ENCODE data around the gene CASP14. TPM values are rescaled to one million over a fixed set of nuclear protein-coding genes. Genes with fewer than 3 reads are reported as not detected.

Gene CASP14
- total and polyA plus RNA-seq, 9 of the 15 experiments (the other 6 are each of a cell fraction or from before 2014, with no cell fraction given): not detected

DNA sequence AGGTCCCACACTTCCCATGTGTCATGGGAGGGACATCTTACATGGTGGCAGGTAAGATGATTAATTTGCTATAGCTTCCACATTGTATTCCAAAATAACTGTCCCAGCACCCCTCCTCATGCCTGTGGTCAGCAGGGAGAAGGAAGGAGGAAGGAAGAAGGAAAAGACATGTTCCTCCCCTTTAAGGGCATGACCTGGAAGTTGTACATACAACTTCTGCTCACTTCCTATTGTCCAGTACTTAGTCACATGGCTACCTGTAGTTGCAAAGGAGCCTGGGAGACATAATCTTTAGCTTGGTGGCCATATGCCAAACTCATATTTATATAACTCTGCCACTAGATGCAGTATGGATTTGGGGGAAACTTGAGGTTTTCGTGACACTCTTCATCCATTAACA is 17.6 kb upstream of the CASP14 start:
- no peaks in the 10 kb centered on the region for H3K79me2 ChIP-seq (ENCODE audit: control insufficient read depth, insufficient read depth, low read length)
- TF ChIP-seq NR2C2 (CRISPR knock-in tag; IDR thresholded peaks at IDR 0.05): no peak
- peak; percentile 41; the same call in 1 of the 2 replicates for TF ChIP-seq NR2C2 (tag; IDR thresholded peaks at IDR 0.05)
- TF ChIP-seq, protein P1, sequence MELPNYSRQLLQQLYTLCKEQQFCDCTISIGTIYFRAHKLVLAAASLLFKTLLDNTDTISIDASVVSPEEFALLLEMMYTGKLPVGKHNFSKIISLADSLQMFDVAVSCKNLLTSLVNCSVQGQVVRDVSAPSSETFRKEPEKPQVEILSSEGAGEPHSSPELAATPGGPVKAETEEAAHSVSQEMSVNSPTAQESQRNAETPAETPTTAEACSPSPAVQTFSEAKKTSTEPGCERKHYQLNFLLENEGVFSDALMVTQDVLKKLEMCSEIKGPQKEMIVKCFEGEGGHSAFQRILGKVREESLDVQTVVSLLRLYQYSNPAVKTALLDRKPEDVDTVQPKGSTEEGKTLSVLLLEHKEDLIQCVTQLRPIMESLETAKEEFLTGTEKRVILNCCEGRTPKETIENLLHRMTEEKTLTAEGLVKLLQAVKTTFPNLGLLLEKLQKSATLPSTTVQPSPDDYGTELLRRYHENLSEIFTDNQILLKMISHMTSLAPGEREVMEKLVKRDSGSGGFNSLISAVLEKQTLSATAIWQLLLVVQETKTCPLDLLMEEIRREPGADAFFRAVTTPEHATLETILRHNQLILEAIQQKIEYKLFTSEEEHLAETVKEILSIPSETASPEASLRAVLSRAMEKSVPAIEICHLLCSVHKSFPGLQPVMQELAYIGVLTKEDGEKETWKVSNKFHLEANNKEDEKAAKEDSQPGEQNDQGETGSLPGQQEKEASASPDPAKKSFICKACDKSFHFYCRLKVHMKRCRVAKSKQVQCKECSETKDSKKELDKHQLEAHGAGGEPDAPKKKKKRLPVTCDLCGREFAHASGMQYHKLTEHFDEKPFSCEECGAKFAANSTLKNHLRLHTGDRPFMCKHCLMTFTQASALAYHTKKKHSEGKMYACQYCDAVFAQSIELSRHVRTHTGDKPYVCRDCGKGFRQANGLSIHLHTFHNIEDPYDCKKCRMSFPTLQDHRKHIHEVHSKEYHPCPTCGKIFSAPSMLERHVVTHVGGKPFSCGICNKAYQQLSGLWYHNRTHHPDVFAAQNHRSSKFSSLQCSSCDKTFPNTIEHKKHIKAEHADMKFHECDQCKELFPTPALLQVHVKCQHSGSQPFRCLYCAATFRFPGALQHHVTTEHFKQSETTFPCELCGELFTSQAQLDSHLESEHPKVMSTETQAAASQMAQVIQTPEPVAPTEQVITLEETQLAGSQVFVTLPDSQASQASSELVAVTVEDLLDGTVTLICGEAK (IDR thresholded peaks at IDR 0.05): peak; percentile 29; the same call in 1 of the 2 replicates
- TF ChIP-seq, protein P1 (CRISPR knock-in tag; IDR thresholded peaks at IDR 0.05): no peak
- TF ChIP-seq NR2C1 (IDR thresholded peaks at IDR 0.05): peak; percentile 77
- peak; percentile 69 for TF ChIP-seq NR2C1 (tag; IDR thresholded peaks at IDR 0.05)
- TF ChIP-seq ZNF184 (CRISPR knock-in tag; IDR thresholded peaks at IDR 0.05): no peak
- in situ Hi-C loops (cut with MboI): no loop called here
- H4K20me1 ChIP-seq (replicated peaks; ENCODE audit: control insufficient read depth, insufficient read depth, low read length): no peaks in the 10 kb centered on the region; the same call in 1 of the 2 replicates
- H3K27me3 ChIP-seq (ENCODE audit: control insufficient read depth in 2 of 2, insufficient read depth in 2 of 2, low read length in 2 of 2): peaks cover 0 to 7% of the 10 kb centered on the region in 2 experiments; a peak in 2 of 5 replicates
- H3K4me3 ChIP-seq: no peak overlapping the region
- POLR2A ChIA-PET: no interaction called here
- no TSS peak for BruUV-seq (replicated peaks)
- ATAC-seq (no peak), FAIRE-seq (no peak), DNase-seq (ENCODE audit: extremely low read depth in 1 of 4, low spot score in 3 of 4) (no peak)
- no peaks in the 10 kb centered on the region for H3K9me1 ChIP-seq (ENCODE audit: control insufficient read depth, insufficient read depth, low read length)
- no peaks in the 10 kb centered on the region for H3K36me3 ChIP-seq (ENCODE audit: control insufficient read depth, insufficient read depth, low read length)
- no peak overlapping the region for H3K27ac ChIP-seq (ENCODE audit: extremely low read depth, low read depth, low read length)
- no peak overlapping the region for H2AFZ ChIP-seq (ENCODE audit: low read depth, low read length)
- intact Hi-C loops (cut with micrococcal nuclease): no loop called here
- H3K9ac ChIP-seq (ENCODE audit: insufficient read depth in 1 of 2, low read depth in 2 of 2, low read length in 2 of 2): no peak overlapping the region
- H3K4me1 ChIP-seq (replicated peaks in 1 of 2; ENCODE audit: control insufficient read depth in 2 of 2, insufficient read depth in 2 of 2, low read length in 2 of 2): no peaks in the 10 kb centered on the region; a peak in 1 of 5 replicates
- CTCF ChIA-PET (ENCODE audit: low intra/inter-chr PET ratio): no interaction called here
- 0% methylated on average over 1 of the region's 1 CpG for WGBS (ENCODE audit: insufficient coverage, low coverage, missing lambda C conversion rate)
- H3K9me3 ChIP-seq (replicated peaks; ENCODE audit: control insufficient read depth, insufficient read depth, low read depth, low read length): no peaks in the 10 kb centered on the region
- no peak overlapping the region for H3K4me2 ChIP-seq (ENCODE audit: insufficient read depth, low read length)

Measured in K562 (cell line).